ENCODE results near the gene TNNT2.

The TNNT2 gene

GRCh38 chr1:201360901-201361651, 16.4 kb downstream of the TNNT2 start:
- TF ChIP-seq CTCF (IDR thresholded peaks at IDR 0.05; ENCODE audit: borderline replicate concordance, insufficient read depth, low read depth, low read length), result no peak
- no peak overlapping the region for H3K4me3 ChIP-seq (ENCODE audit: low read depth, low read length)

- TF ChIP-seq CTCF (IDR thresholded peaks at IDR 0.05; ENCODE audit: borderline replicate concordance, insufficient read depth, low read depth, low read length), result no peak
- H3K4me3 ChIP-seq (ENCODE audit: low read depth, low read length), result no peak overlapping the region
Measured at GRCh38 chr1:201360486-201360885, 17.0 kb downstream of the TNNT2 start.

GRCh38 chr1:201359873-201360210, 17.6 kb downstream of the TNNT2 start:
- H3K4me3 ChIP-seq (ENCODE audit: low read depth, low read length), result no peak overlapping the region
- no peak for TF ChIP-seq CTCF (IDR thresholded peaks at IDR 0.05; ENCODE audit: borderline replicate concordance, insufficient read depth, low read depth, low read length)

GRCh38 chr1:201359031-201359872, 18.2 kb downstream of the TNNT2 start:
- H3K4me3 ChIP-seq (ENCODE audit: low read depth, low read length), result no peak overlapping the region
- TF ChIP-seq CTCF (IDR thresholded peaks at IDR 0.05; ENCODE audit: borderline replicate concordance, insufficient read depth, low read depth, low read length), result no peak

- no peak overlapping the region for H3K4me3 ChIP-seq (ENCODE audit: low read depth, low read length)
- no peak for TF ChIP-seq CTCF (IDR thresholded peaks at IDR 0.05; ENCODE audit: borderline replicate concordance, insufficient read depth, low read depth, low read length)
Measured at GRCh38 chr1:201358596-201358995, 18.9 kb downstream of the TNNT2 start.

- no peak for TF ChIP-seq CTCF (IDR thresholded peaks at IDR 0.05; ENCODE audit: borderline replicate concordance, insufficient read depth, low read depth, low read length)
- no peak overlapping the region for H3K4me3 ChIP-seq (ENCODE audit: low read depth, low read length)
Measured at GRCh38 chr1:201357636-201358348, 19.7 kb downstream of the TNNT2 start.
